Breast epithelium (tissue), 3 donors: ENCODE results near the gene KSR2.

Experiments used
- POLR2AphosphoS5 ChIP-seq, 3 donors: sonication (generic); formaldehyde crosslinking; IDR thresholded peaks; one replicate each; pipeline ENCODE4 v1.6.1; 2017; ENCODE audit warnings: antibody characterized with exemption in 3 of 3
- TF ChIP-seq, protein P1 (sequence below), 3 donors: fragments of 450-650 bp; IDR thresholded peaks; one replicate each; pipeline ENCODE4 v1.5.1; 2016 to 2017; ENCODE audit warnings: antibody characterized with exemption in 3 of 3, mild to moderate bottlenecking in 3 of 3, moderate library complexity in 3 of 3

DNA sequence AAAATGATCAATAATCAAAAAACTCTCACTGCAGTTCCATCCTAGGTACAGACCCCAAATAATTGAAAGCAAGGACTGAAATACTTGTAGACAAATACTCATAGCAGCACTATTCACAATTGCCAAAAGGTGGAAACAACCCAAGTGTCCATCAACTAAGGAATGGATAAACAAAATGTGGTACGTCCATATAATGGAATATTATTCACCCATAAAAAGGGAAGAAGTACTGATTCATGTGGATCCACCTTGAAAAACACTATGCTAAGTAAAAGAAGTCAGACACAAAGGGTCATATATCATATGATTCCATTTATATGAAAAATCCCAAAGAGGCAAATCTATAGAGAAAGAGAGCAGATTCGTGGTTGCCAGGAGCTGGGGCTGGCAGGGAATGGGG, 202.8 kb downstream of the KSR2 start:
- TF ChIP-seq, protein P1, sequence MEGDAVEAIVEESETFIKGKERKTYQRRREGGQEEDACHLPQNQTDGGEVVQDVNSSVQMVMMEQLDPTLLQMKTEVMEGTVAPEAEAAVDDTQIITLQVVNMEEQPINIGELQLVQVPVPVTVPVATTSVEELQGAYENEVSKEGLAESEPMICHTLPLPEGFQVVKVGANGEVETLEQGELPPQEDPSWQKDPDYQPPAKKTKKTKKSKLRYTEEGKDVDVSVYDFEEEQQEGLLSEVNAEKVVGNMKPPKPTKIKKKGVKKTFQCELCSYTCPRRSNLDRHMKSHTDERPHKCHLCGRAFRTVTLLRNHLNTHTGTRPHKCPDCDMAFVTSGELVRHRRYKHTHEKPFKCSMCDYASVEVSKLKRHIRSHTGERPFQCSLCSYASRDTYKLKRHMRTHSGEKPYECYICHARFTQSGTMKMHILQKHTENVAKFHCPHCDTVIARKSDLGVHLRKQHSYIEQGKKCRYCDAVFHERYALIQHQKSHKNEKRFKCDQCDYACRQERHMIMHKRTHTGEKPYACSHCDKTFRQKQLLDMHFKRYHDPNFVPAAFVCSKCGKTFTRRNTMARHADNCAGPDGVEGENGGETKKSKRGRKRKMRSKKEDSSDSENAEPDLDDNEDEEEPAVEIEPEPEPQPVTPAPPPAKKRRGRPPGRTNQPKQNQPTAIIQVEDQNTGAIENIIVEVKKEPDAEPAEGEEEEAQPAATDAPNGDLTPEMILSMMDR (IDR thresholded peaks at IDR 0.05): no peak
- no peak for TF ChIP-seq POLR2AphosphoS5 (IDR thresholded peaks at IDR 0.05)
